ENCODE measurements around the gene CACNB2. TPM values are rescaled to one million over a fixed set of nuclear protein-coding genes. Genes with fewer than 3 reads are reported as not detected.
"Not testable (repeated sequence)": the region's sequence is repeated elsewhere in the genome, so short reads cannot be mapped to it uniquely, and the experiment has no call there.

CACNB2 gene
- total RNA-seq, 1 donor from 2014 or later = not detected

GRCh38 chr10:18561861-18562551 is 421.8 kb downstream of the CACNB2 start:
- CTCF ChIA-PET = no interaction called here
- POLR2A ChIA-PET = no interaction called here
- no peak overlapping the region for H3K27ac Mint-ChIP-seq
- H3K9me3 Mint-ChIP-seq = no peaks in the 10 kb centered on the region
- H3K36me3 Mint-ChIP-seq (ENCODE audit: low read depth) = no peaks in the 10 kb centered on the region
- no peak for DNase-seq
- intact Hi-C loops (cut with micrococcal nuclease) = no loop called here
- H3K4me3 Mint-ChIP-seq = no peak overlapping the region
- TF ChIP-seq CTCF (IDR thresholded peaks at IDR 0.05) = no peak
- no peaks in the 10 kb centered on the region for H3K4me1 Mint-ChIP-seq
- no peaks in the 10 kb centered on the region for H3K27me3 Mint-ChIP-seq
- no peak for ATAC-seq (ENCODE audit: low read depth)

- Mint-ChIP-seq H3K4me3 (no peak overlapping the region), H3K9me3 (no peaks in the 10 kb centered on the region), H3K4me1 (no peaks in the 10 kb centered on the region), H3K27me3 (no peaks in the 10 kb centered on the region), H3K27ac (no peak overlapping the region), H3K36me3 (ENCODE audit: low read depth) (no peaks in the 10 kb centered on the region)
- ChIA-PET CTCF (no interaction called here), POLR2A (no interaction called here)
- DNase-seq (no peak), ATAC-seq (ENCODE audit: low read depth) (no peak)
- intact Hi-C loops (cut with micrococcal nuclease) = no loop called here
- no peak for TF ChIP-seq CTCF (IDR thresholded peaks at IDR 0.05)
These were observed 422.9 kb downstream of the CACNB2 start for GRCh38 chr10:18563003-18563726.

- Mint-ChIP-seq H3K27me3 (no peaks in the 10 kb centered on the region), H3K36me3 (ENCODE audit: low read depth) (no peaks in the 10 kb centered on the region), H3K4me3 (no peak overlapping the region), H3K27ac (no peak overlapping the region), H3K4me1 (no peaks in the 10 kb centered on the region), H3K9me3 (no peaks in the 10 kb centered on the region)
- ChIA-PET CTCF (no interaction called here), POLR2A (no interaction called here)
- TF ChIP-seq CTCF (IDR thresholded peaks at IDR 0.05) = no peak
- ATAC-seq (ENCODE audit: low read depth) (no peak), DNase-seq (no peak)
- intact Hi-C loops (cut with micrococcal nuclease) = no loop called here
These were observed 424.8 kb downstream of the CACNB2 start for GRCh38 chr10:18565006-18565405.

- no peaks in the 10 kb centered on the region for H3K4me1 Mint-ChIP-seq
- H3K4me3 Mint-ChIP-seq = no peak overlapping the region
- CTCF ChIA-PET = no interaction called here
- no peak for TF ChIP-seq CTCF (IDR thresholded peaks at IDR 0.05)
- H3K27ac Mint-ChIP-seq = no peak overlapping the region
- DNase-seq (no peak), ATAC-seq (ENCODE audit: low read depth) (no peak)
- POLR2A ChIA-PET = no interaction called here
- no peaks in the 10 kb centered on the region for H3K36me3 Mint-ChIP-seq (ENCODE audit: low read depth)
- no peaks in the 10 kb centered on the region for H3K27me3 Mint-ChIP-seq
- H3K9me3 Mint-ChIP-seq = no peaks in the 10 kb centered on the region
- intact Hi-C loops (cut with micrococcal nuclease) = no loop called here
These were observed 426.0 kb downstream of the CACNB2 start for GRCh38 chr10:18566177-18566576.

GRCh38 chr10:18567343-18567856 is 427.2 kb downstream of the CACNB2 start:
- Mint-ChIP-seq H3K9me3 (no peaks in the 10 kb centered on the region), H3K4me1 (no peaks in the 10 kb centered on the region), H3K27ac (no peak overlapping the region), H3K4me3 (no peak overlapping the region), H3K27me3 (no peaks in the 10 kb centered on the region), H3K36me3 (ENCODE audit: low read depth) (no peaks in the 10 kb centered on the region)
- ATAC-seq (ENCODE audit: low read depth) (no peak), DNase-seq (no peak)
- ChIA-PET POLR2A (no interaction called here), CTCF (no interaction called here)
- intact Hi-C loops (cut with micrococcal nuclease) = no loop called here
- TF ChIP-seq CTCF (IDR thresholded peaks at IDR 0.05) = no peak

- H3K27me3 Mint-ChIP-seq; H3K4me1 Mint-ChIP-seq; H3K27ac Mint-ChIP-seq; H3K9me3 Mint-ChIP-seq; ATAC-seq (ENCODE audit: low read depth); H3K36me3 Mint-ChIP-seq (ENCODE audit: low read depth); H3K4me3 Mint-ChIP-seq; intact Hi-C loops (cut with micrococcal nuclease); POLR2A ChIA-PET; CTCF ChIA-PET; DNase-seq: not testable (repeated sequence)
These were observed 430.2 kb downstream of the CACNB2 start for GRCh38 chr10:18570386-18570785.
